HEK293 (cell line): ENCODE measurements around the gene ARHGAP6.

ENCODE experiments used
- CTCF ChIA-PET: fragments of 350-600 bp; formaldehyde crosslinking; extraction: SDS; loops from one replicate; lab custom pipeline; 2021; ENCODE audit warnings: antibody characterized with exemption; lab: Yijun Ruan, JAX
- POLR2A ChIA-PET: fragments of 300-600 bp; formaldehyde crosslinking; extraction: SDS; loops from one replicate; lab custom pipeline; 2020; ENCODE audit warnings: antibody characterized with exemption, inconsistent platforms; lab: Yijun Ruan, JAX
- H3K27ac ChIP-seq: fragments of 200-500 bp; sonication (Bioruptor generic); 2 replicates; pipeline ENCODE4 v1.5.1; 2014; ENCODE audit warnings: low read depth, low read length, control low read depth, inconsistent platforms; ENCODE audit errors: extremely low read depth
- H3K36me3 ChIP-seq, 2 experiments: fragments of 200-500 bp in 1 of 2; sonication (Bioruptor generic) in 1 of 2; 1 replicate in 1 of 2; 2 replicates in 1 of 2; pipeline ENCODE4 v1.5.1; 2014 to 2017; ENCODE audit warnings: inconsistent platforms in 2 of 2, low read length in 2 of 2; ENCODE audit not compliant: control insufficient read depth in 2 of 2, insufficient read depth in 1 of 2
- H3K4me1 ChIP-seq: fragments of 200-500 bp; sonication (Bioruptor generic); 2 replicates; pipeline ENCODE4 v1.5.1; 2014; ENCODE audit warnings: mild to moderate bottlenecking, low read length, inconsistent platforms; ENCODE audit not compliant: control insufficient read depth, insufficient read depth
- H3K4me3 ChIP-seq: 2 replicates; pipeline ENCODE4 v1.5.1; 2011; ENCODE audit warnings: low read depth, mild to moderate bottlenecking, control low read depth, low read length, moderate library complexity
- H3K9me3 ChIP-seq: fragments of 200-500 bp; sonication (Bioruptor generic); 2 replicates; pipeline ENCODE4 v1.5.1; 2014; ENCODE audit warnings: low read depth, low read length, inconsistent platforms; ENCODE audit not compliant: control insufficient read depth, insufficient read depth
- BCL11A ChIP-seq: fragments of 450-650 bp; formaldehyde crosslinking; IDR thresholded peaks from 2 replicates; pipeline ENCODE4 v1.5.1; 2016; ENCODE audit warnings: low read depth, missing biosample characterization, missing genetic modification characterization
- CTCF ChIP-seq: fragments of 450-650 bp; formaldehyde crosslinking; IDR thresholded peaks from 2 replicates; pipeline ENCODE4 v1.5.1; 2016; ENCODE audit warnings: missing biosample characterization, missing genetic modification characterization
- GLIS2 ChIP-seq: fragments of 450-650 bp; formaldehyde crosslinking; IDR thresholded peaks from 2 replicates; pipeline ENCODE4 v1.5.1; 2016; ENCODE audit warnings: missing biosample characterization, missing genetic modification characterization
- PRDM1 ChIP-seq: fragments of 450-650 bp; formaldehyde crosslinking; IDR thresholded peaks from 2 replicates; pipeline ENCODE4; 2016; ENCODE audit warnings: missing biosample characterization, missing genetic modification characterization
- REPIN1 ChIP-seq: fragments of 450-650 bp; formaldehyde crosslinking; IDR thresholded peaks from 2 replicates; pipeline ENCODE4 v1.5.1; 2017; ENCODE audit warnings: missing biosample characterization, missing genetic modification characterization, low read depth
- ZBTB17 ChIP-seq: fragments of 450-650 bp; formaldehyde crosslinking; IDR thresholded peaks from 2 replicates; pipeline ENCODE4 v1.5.1; 2016; ENCODE audit warnings: missing biosample characterization, missing genetic modification characterization
- ZNF10 ChIP-seq: fragments of 450-650 bp; formaldehyde crosslinking; IDR thresholded peaks from 2 replicates; pipeline ENCODE4 v1.5.1; 2017; ENCODE audit warnings: missing biosample characterization, missing genetic modification characterization
- ZNF140 ChIP-seq: fragments of 450-650 bp; formaldehyde crosslinking; IDR thresholded peaks from 2 replicates; pipeline ENCODE4 v1.5.1; 2016; ENCODE audit warnings: missing biosample characterization, missing genetic modification characterization
- ZNF169 ChIP-seq: fragments of 450-650 bp; formaldehyde crosslinking; IDR thresholded peaks from 2 replicates; pipeline ENCODE4 v1.5.1; 2016; ENCODE audit warnings: missing biosample characterization, missing genetic modification characterization
- ZNF211 ChIP-seq: fragments of 450-650 bp; formaldehyde crosslinking; IDR thresholded peaks from 2 replicates; pipeline ENCODE4 v1.5.1; 2016; ENCODE audit warnings: low read depth, missing biosample characterization, missing genetic modification characterization
- ZNF221 ChIP-seq: fragments of 450-650 bp; formaldehyde crosslinking; IDR thresholded peaks from 2 replicates; pipeline ENCODE4 v1.5.1; 2017; ENCODE audit warnings: missing biosample characterization, missing genetic modification characterization, borderline replicate concordance
- ZNF23 ChIP-seq: fragments of 450-650 bp; formaldehyde crosslinking; IDR thresholded peaks from 2 replicates; pipeline ENCODE4 v1.5.1; 2016; ENCODE audit warnings: missing biosample characterization, missing genetic modification characterization, borderline replicate concordance
- ZNF26 ChIP-seq: fragments of 450-650 bp; formaldehyde crosslinking; IDR thresholded peaks from 2 replicates; pipeline ENCODE4 v1.5.1; 2016; ENCODE audit warnings: missing biosample characterization, missing genetic modification characterization
- ZNF324 ChIP-seq: fragments of 450-650 bp; formaldehyde crosslinking; IDR thresholded peaks from 2 replicates; pipeline ENCODE4 v1.5.1; 2016; ENCODE audit warnings: missing biosample characterization, missing genetic modification characterization
- ZNF362 ChIP-seq: fragments of 450-650 bp; formaldehyde crosslinking; IDR thresholded peaks from 2 replicates; pipeline ENCODE4 v1.5.1; 2016; ENCODE audit warnings: missing biosample characterization, missing genetic modification characterization
- ZNF394 ChIP-seq: fragments of 450-650 bp; formaldehyde crosslinking; IDR thresholded peaks from 2 replicates; pipeline ENCODE4 v1.5.1; 2016; ENCODE audit warnings: missing biosample characterization, missing genetic modification characterization, mild to moderate bottlenecking, moderate library complexity, borderline replicate concordance
- ZNF571 ChIP-seq: fragments of 450-650 bp; formaldehyde crosslinking; IDR thresholded peaks from 2 replicates; pipeline ENCODE4 v1.5.0; 2017; ENCODE audit warnings: missing biosample characterization, missing genetic modification characterization
- ZNF600 ChIP-seq: fragments of 450-650 bp; formaldehyde crosslinking; IDR thresholded peaks from 2 replicates; pipeline ENCODE4 v1.5.1; 2016; ENCODE audit warnings: missing biosample characterization, missing genetic modification characterization
- ZNF704 ChIP-seq: fragments of 450-650 bp; formaldehyde crosslinking; IDR thresholded peaks from 2 replicates; pipeline ENCODE4 v1.5.1; 2016; ENCODE audit warnings: missing biosample characterization, missing genetic modification characterization
- ZNF768 ChIP-seq: fragments of 450-650 bp; formaldehyde crosslinking; IDR thresholded peaks from 2 replicates; pipeline ENCODE4 v1.5.1; 2018; ENCODE audit warnings: missing biosample characterization, mild to moderate bottlenecking, missing genetic modification characterization
- ZXDB ChIP-seq: fragments of 450-650 bp; formaldehyde crosslinking; IDR thresholded peaks from 2 replicates; pipeline ENCODE4 v1.5.1; 2016; ENCODE audit warnings: missing biosample characterization, missing genetic modification characterization

Gene ARHGAP6

GRCh38 chrX:11272290-11272689, 393.4 kb downstream of the ARHGAP6 start (continued):
- TF ChIP-seq ZNF571 (tag by site-specific recombination) = no peak

GRCh38 chrX:11269996-11270395, 395.7 kb downstream of the ARHGAP6 start:
- POLR2A ChIA-PET = no interaction called here
- no peak overlapping the region for H3K4me3 ChIP-seq
- no peak overlapping the region for H3K27ac ChIP-seq
- CTCF ChIA-PET = interaction anchor here (0.7 kb wide), 1 partner anchor 121 kb away, joined by 3 read pairs; no protein-coding TSS in a partner anchor
- H3K9me3 ChIP-seq = no peaks in the 10 kb centered on the region
- TF ChIP-seq PRDM1 (tag by site-specific recombination) = no peak
- TF ChIP-seq ZNF600 (tag by site-specific recombination) = no peak
- TF ChIP-seq ZNF221 (tag by site-specific recombination) = no peak
- no peak for TF ChIP-seq ZNF26 (tag by site-specific recombination)
- TF ChIP-seq REPIN1 = no peak
- TF ChIP-seq ZNF362 (tag by site-specific recombination) = no peak
- no peak for TF ChIP-seq GLIS2 (tag by site-specific recombination)
- no peak for TF ChIP-seq ZBTB17 (tag by site-specific recombination)
- TF ChIP-seq ZNF768 (tag by site-specific recombination) = no peak
- no peak for TF ChIP-seq ZNF169 (tag by site-specific recombination)
- TF ChIP-seq ZNF140 (tag by site-specific recombination) = no peak
- no peaks in the 10 kb centered on the region for H3K36me3 ChIP-seq
- no peaks in the 10 kb centered on the region for H3K4me1 ChIP-seq

GRCh38 chrX:11269006-11269405, 396.7 kb downstream of the ARHGAP6 start:
- POLR2A ChIA-PET = no interaction called here

More at GRCh38 chrX:11269006-11269405, 396.7 kb downstream of the ARHGAP6 start:
- CTCF ChIA-PET = no interaction called here
- H3K27ac ChIP-seq = no peak overlapping the region
- no peaks in the 10 kb centered on the region for H3K9me3 ChIP-seq
- TF ChIP-seq ZNF23 (tag by site-specific recombination) (no peak), ZNF324 (tag by site-specific recombination) (no peak), ZXDB (tag by site-specific recombination) (no peak), ZNF221 (tag by site-specific recombination) (no peak), CTCF (no peak), ZNF10 (no peak), ZNF394 (no peak), ZNF211 (tag by site-specific recombination) (no peak), ZNF704 (tag by site-specific recombination) (no peak), BCL11A (tag by site-specific recombination) (no peak)
- H3K4me1 ChIP-seq = no peaks in the 10 kb centered on the region
- H3K4me3 ChIP-seq = no peak overlapping the region
- no peaks in the 10 kb centered on the region for H3K36me3 ChIP-seq
